ENCODE results near the gene COL18A1.

Gene COL18A1

GRCh38 chr21:45470773-45471524 lies 66.0 kb downstream of the COL18A1 start:
- DNase-seq: no peak

GRCh38 chr21:45471525-45472221 lies 66.7 kb downstream of the COL18A1 start:
- DNase-seq: no peak

GRCh38 chr21:45472445-45473365 lies 67.7 kb downstream of the COL18A1 start:
- no peak for DNase-seq

- no peak for DNase-seq
These were observed 68.7 kb downstream of the COL18A1 start for GRCh38 chr21:45473496-45474322.

- no peak for DNase-seq
These were observed 69.5 kb downstream of the COL18A1 start for GRCh38 chr21:45474323-45474950.

GRCh38 chr21:45475004-45475685 lies 70.2 kb downstream of the COL18A1 start:
- no peak for DNase-seq

- no peak for DNase-seq
These were observed 71.0 kb downstream of the COL18A1 start for GRCh38 chr21:45475797-45476570.

- DNase-seq: no peak
These were observed 71.6 kb downstream of the COL18A1 start for GRCh38 chr21:45476582-45476981.

- no peak for DNase-seq
These were observed 72.5 kb downstream of the COL18A1 start for GRCh38 chr21:45477176-45478114.

- peak; percentile 73 for DNase-seq
These were observed 73.3 kb downstream of the COL18A1 start for GRCh38 chr21:45478115-45478801.

GRCh38 chr21:45478816-45479669 lies 74.1 kb downstream of the COL18A1 start:
- DNase-seq: no peak

GRCh38 chr21:45479691-45480675 lies 75.0 kb downstream of the COL18A1 start:
- DNase-seq: no peak

- no peak for DNase-seq
These were observed 75.9 kb downstream of the COL18A1 start for GRCh38 chr21:45480701-45481500.

- DNase-seq: no peak
These were observed 76.6 kb downstream of the COL18A1 start for GRCh38 chr21:45481566-45481965.

Measured in effector CD4-positive, alpha-beta T cell (primary cell).